ENCODE measurements around the gene ACSM5.
"Not testable (repeated sequence)": the region's sequence is repeated elsewhere in the genome, so short reads cannot be mapped to it uniquely, and the experiment has no call there.

The ACSM5 gene

DNA sequence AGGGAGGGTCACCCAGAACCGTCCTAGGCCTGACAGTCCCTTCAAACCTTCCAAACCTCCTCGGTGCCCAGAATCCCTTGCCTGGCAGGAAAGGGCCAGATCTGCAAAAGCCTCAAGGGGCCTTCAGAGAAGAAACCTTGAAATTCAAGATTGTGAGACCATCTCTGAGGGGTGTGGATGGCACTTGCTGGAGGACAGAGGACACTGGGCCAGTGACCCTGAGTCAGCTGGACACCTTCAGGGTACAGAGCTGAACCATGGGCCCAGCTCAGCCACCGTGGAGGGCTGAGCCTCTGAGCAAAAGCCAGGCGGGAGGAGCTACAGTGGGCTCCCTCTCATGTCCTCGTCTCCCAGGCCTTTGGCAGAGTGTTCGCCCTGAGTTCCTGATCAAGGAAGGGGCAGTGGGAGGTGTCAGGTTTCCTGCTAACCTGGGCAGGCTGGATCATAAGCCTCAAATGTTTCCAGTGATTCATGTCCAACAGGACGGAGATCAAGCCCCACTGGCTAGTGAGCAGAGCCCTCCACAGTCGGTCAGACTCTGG lies 7.8 kb upstream of the ACSM5 start:
- H3K9ac ChIP-seq (ENCODE audit: low read depth, low read length) = no peak overlapping the region
- no peaks in the 10 kb centered on the region for H3K9me3 ChIP-seq (ENCODE audit: control insufficient read depth, insufficient read depth, low read length)
- no peaks in the 10 kb centered on the region for H3K4me1 ChIP-seq (ENCODE audit: control insufficient read depth, insufficient read depth, low read length)
- no peak overlapping the region for H3K4me3 ChIP-seq (ENCODE audit: low read depth, low read length)
- H3K36me3 ChIP-seq (ENCODE audit: control insufficient read depth, insufficient read depth, low read length) = no peaks in the 10 kb centered on the region
- H3K27me3 ChIP-seq (ENCODE audit: control insufficient read depth, insufficient read depth, low read length) = no peaks in the 10 kb centered on the region

DNA sequence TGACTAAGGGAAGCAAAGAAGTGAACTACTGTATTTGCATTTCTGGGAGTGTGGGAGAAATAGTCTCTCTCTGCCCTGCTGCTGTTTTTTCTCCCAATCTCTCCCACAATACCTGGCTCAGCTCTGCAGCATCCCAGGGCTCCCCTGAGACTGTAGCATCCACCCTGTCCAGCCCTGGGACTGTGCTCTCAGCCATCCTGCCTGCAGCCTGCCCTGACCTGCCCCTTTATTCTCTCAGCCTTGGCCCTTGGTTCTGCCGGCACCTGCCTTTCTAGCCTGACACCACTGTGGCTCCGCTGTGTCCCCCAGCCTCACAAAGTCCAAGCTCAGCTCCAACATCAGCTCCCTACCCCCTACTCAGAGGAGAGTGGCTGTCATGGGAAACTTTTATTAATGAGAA lies 6.7 kb upstream of the ACSM5 start:
- Histone ChIP-seq H3K9me3 (ENCODE audit: control insufficient read depth, insufficient read depth, low read length) (no peaks in the 10 kb centered on the region), H3K27me3 (ENCODE audit: control insufficient read depth, insufficient read depth, low read length) (no peaks in the 10 kb centered on the region), H3K36me3 (ENCODE audit: control insufficient read depth, insufficient read depth, low read length) (no peaks in the 10 kb centered on the region), H3K4me1 (ENCODE audit: control insufficient read depth, insufficient read depth, low read length) (no peaks in the 10 kb centered on the region), H3K4me3 (ENCODE audit: low read depth, low read length) (no peak overlapping the region), H3K9ac (ENCODE audit: low read depth, low read length) (no peak overlapping the region)

DNA sequence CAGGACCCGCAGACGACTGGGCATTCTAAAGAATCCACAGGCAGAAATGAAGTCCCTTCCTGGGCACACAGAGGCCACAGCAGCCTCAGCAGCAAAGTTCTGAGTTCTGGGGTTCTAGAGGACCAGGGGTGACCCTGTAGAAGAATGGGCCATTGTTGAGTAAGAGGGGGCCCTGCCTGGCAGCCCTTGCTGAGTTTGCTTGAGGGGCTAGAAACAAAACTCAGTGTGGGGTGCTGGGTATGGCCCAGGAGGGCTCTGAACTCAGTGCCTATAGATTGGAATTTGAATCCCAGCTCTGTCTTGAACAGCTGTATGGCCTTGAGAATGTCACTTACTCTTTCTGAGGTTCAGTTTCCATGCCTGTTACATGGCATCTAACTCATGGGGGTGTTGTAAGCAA lies 4.7 kb upstream of the ACSM5 start, which contains the start of gene PDILT:
Gene PDILT (minus strand): TSS at position 101 of the 400 bp plus-strand sequence. CDS start 5,437 bp downstream, outside the sequence.
- no peak within 1 kb of the TSS for H3K4me3 ChIP-seq (ENCODE audit: low read depth, low read length)
- H3K4me1 ChIP-seq (ENCODE audit: control insufficient read depth, insufficient read depth, low read length) = no peaks in the 10 kb centered on the region
- no peaks in the 10 kb centered on the region for H3K27me3 ChIP-seq (ENCODE audit: control insufficient read depth, insufficient read depth, low read length)
- H3K9ac ChIP-seq (ENCODE audit: low read depth, low read length) = no peak within 1 kb of the TSS
- no peaks in the 10 kb centered on the region for H3K36me3 ChIP-seq (ENCODE audit: control insufficient read depth, insufficient read depth, low read length)
- no peaks in the 10 kb centered on the region for H3K9me3 ChIP-seq (ENCODE audit: control insufficient read depth, insufficient read depth, low read length)

DNA sequence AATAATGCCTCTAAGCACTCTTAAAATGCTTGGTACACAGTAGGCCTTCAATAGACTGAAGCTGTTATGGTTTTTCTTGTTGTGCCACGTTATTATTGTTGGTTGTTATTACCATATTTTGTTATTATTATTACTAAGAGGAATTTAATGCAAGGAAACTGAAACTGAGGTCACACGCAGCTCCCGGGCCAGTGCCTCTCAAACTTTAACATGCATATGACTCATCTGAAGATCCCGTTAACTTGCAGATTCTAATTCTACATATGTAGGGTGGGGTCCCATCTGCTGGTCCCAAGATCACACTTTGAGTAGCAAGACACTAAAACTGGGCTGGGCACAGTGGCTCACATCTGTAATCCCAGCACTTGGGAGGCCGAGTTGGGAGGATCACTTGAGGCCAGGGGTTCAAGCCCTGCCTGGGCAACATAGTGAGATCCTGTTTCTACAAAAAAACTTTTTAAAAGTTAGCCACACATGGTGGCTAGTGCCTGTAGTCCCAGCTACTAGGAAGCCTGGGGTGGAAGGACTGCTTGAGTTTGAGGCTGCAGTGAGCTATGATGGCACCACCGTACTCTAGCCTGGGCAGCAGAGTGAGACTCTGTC lies 888 bp downstream of the ACSM5 start:
- no peaks in the 10 kb centered on the region for H3K27me3 ChIP-seq (ENCODE audit: control insufficient read depth, insufficient read depth, low read length)
- no peaks in the 10 kb centered on the region for H3K9me3 ChIP-seq (ENCODE audit: control insufficient read depth, insufficient read depth, low read length)
- no peak overlapping the region for H3K4me3 ChIP-seq (ENCODE audit: low read depth, low read length)
- no peaks in the 10 kb centered on the region for H3K36me3 ChIP-seq (ENCODE audit: control insufficient read depth, insufficient read depth, low read length)
- H3K9ac ChIP-seq (ENCODE audit: low read depth, low read length) = no peak overlapping the region
- H3K4me1 ChIP-seq (ENCODE audit: control insufficient read depth, insufficient read depth, low read length) = no peaks in the 10 kb centered on the region

GRCh38 chr16:20411055-20411454 lies 1.7 kb downstream of the ACSM5 start:
- Histone ChIP-seq H3K36me3 (ENCODE audit: control insufficient read depth, insufficient read depth, low read length) (no peaks in the 10 kb centered on the region), H3K4me1 (ENCODE audit: control insufficient read depth, insufficient read depth, low read length) (no peaks in the 10 kb centered on the region), H3K27me3 (ENCODE audit: control insufficient read depth, insufficient read depth, low read length) (no peaks in the 10 kb centered on the region)

GRCh38 chr16:20415541-20415940 lies 6.2 kb downstream of the ACSM5 start:
- Histone ChIP-seq H3K27me3 (ENCODE audit: control insufficient read depth, insufficient read depth, low read length) (no peaks in the 10 kb centered on the region), H3K4me3 (ENCODE audit: low read depth, low read length) (no peak overlapping the region), H3K9ac (ENCODE audit: low read depth, low read length) (no peak overlapping the region), H3K36me3 (ENCODE audit: control insufficient read depth, insufficient read depth, low read length) (no peaks in the 10 kb centered on the region), H3K9me3 (ENCODE audit: control insufficient read depth, insufficient read depth, low read length) (no peaks in the 10 kb centered on the region), H3K4me1 (ENCODE audit: control insufficient read depth, insufficient read depth, low read length) (no peaks in the 10 kb centered on the region)

More at GRCh38 chr16:20411055-20411454, 1.7 kb downstream of the ACSM5 start:
- no peak overlapping the region for H3K9ac ChIP-seq (ENCODE audit: low read depth, low read length)
- no peak overlapping the region for H3K4me3 ChIP-seq (ENCODE audit: low read depth, low read length)
- H3K9me3 ChIP-seq (ENCODE audit: control insufficient read depth, insufficient read depth, low read length) = no peaks in the 10 kb centered on the region

GRCh38 chr16:20419093-20419492 lies 9.8 kb downstream of the ACSM5 start:
- not testable (repeated sequence) for H3K36me3 ChIP-seq (ENCODE audit: control insufficient read depth, insufficient read depth, low read length); H3K4me1 ChIP-seq (ENCODE audit: control insufficient read depth, insufficient read depth, low read length); H3K9me3 ChIP-seq (ENCODE audit: control insufficient read depth, insufficient read depth, low read length); H3K27me3 ChIP-seq (ENCODE audit: control insufficient read depth, insufficient read depth, low read length); H3K9ac ChIP-seq (ENCODE audit: low read depth, low read length); H3K4me3 ChIP-seq (ENCODE audit: low read depth, low read length)

DNA sequence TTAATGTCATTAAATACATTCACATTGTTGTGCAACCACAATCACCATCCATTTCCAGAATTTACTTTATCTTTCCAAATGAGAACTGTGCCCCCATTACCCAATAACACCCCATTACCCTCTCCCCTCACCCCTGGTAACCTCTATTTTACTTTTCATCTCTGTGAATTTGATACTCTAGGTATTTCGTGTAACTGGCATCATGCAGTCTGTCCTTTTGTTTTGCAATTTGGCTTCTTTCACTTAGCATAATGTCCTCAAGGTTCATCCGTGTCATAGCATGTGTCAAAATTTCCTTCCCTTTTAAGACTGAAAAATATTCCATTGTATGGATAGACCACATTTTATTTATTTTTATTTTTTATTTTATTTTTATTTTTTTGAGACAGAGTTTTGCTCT lies 12.4 kb downstream of the ACSM5 start:
- not testable (repeated sequence) for H3K4me3 ChIP-seq (ENCODE audit: low read depth, low read length); H3K27me3 ChIP-seq (ENCODE audit: control insufficient read depth, insufficient read depth, low read length); H3K9me3 ChIP-seq (ENCODE audit: control insufficient read depth, insufficient read depth, low read length); H3K9ac ChIP-seq (ENCODE audit: low read depth, low read length); H3K4me1 ChIP-seq (ENCODE audit: control insufficient read depth, insufficient read depth, low read length); H3K36me3 ChIP-seq (ENCODE audit: control insufficient read depth, insufficient read depth, low read length)

GRCh38 chr16:20423772-20424128 lies 14.4 kb downstream of the ACSM5 start:
- not testable (repeated sequence) for H3K9ac ChIP-seq (ENCODE audit: low read depth, low read length); H3K36me3 ChIP-seq (ENCODE audit: control insufficient read depth, insufficient read depth, low read length); H3K4me1 ChIP-seq (ENCODE audit: control insufficient read depth, insufficient read depth, low read length); H3K4me3 ChIP-seq (ENCODE audit: low read depth, low read length); H3K9me3 ChIP-seq (ENCODE audit: control insufficient read depth, insufficient read depth, low read length); H3K27me3 ChIP-seq (ENCODE audit: control insufficient read depth, insufficient read depth, low read length)

GRCh38 chr16:20424129-20424866 lies 15.0 kb downstream of the ACSM5 start:
- Histone ChIP-seq H3K9me3 (ENCODE audit: control insufficient read depth, insufficient read depth, low read length) (no peaks in the 10 kb centered on the region), H3K27me3 (ENCODE audit: control insufficient read depth, insufficient read depth, low read length) (no peaks in the 10 kb centered on the region), H3K9ac (ENCODE audit: low read depth, low read length) (no peak overlapping the region), H3K4me1 (ENCODE audit: control insufficient read depth, insufficient read depth, low read length) (no peaks in the 10 kb centered on the region), H3K36me3 (ENCODE audit: control insufficient read depth, insufficient read depth, low read length) (no peaks in the 10 kb centered on the region), H3K4me3 (ENCODE audit: low read depth, low read length) (no peak overlapping the region)

DNA sequence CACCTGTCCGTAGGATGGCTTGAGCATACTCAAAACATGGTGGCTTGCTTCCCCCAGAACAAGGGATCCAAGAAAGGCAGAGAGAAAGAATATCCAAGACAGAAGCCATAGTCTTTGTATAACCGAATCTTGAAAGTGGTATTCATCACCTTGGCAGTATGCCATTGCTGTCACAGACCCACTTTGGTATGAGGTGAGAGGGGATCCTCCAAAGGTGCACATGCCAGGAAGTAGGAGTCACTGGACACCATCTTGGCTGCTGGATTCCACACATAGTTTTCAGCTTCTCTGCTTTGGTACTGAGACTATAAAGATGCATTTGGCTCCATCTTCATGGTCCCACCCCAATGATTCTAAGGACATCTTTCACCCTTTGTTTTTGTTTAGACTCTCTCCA lies 18.1 kb downstream of the ACSM5 start:
- not testable (repeated sequence) for H3K9me3 ChIP-seq (ENCODE audit: control insufficient read depth, insufficient read depth, low read length); H3K27me3 ChIP-seq (ENCODE audit: control insufficient read depth, insufficient read depth, low read length); H3K4me3 ChIP-seq (ENCODE audit: low read depth, low read length); H3K36me3 ChIP-seq (ENCODE audit: control insufficient read depth, insufficient read depth, low read length); H3K9ac ChIP-seq (ENCODE audit: low read depth, low read length); H3K4me1 ChIP-seq (ENCODE audit: control insufficient read depth, insufficient read depth, low read length)

DNA sequence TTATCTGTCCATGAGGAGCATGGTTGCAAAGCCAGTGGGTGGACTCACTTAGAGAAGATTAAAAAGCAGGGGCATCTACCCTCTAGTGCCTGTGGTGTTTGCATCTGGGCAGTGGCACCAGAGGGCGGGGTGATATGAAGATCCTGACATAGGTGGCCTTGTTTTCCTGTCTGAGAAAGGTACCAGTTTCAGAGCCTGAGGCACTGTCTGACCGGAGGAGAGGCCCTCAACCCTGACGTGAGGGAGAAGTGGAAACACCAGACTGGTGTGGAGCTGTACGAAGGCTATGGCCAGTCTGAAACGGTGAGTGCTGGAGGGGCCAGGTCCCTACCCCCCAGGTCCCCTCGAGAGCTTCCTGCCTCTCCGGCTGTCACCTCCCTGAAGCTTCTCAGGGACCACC lies 20.2 kb downstream of the ACSM5 start:
- not testable (repeated sequence) for H3K4me1 ChIP-seq (ENCODE audit: control insufficient read depth, insufficient read depth, low read length)

More for the DNA sequence above, 20.2 kb downstream of the ACSM5 start:
- H3K9ac ChIP-seq (ENCODE audit: low read depth, low read length); H3K9me3 ChIP-seq (ENCODE audit: control insufficient read depth, insufficient read depth, low read length); H3K27me3 ChIP-seq (ENCODE audit: control insufficient read depth, insufficient read depth, low read length); H3K4me3 ChIP-seq (ENCODE audit: low read depth, low read length); H3K36me3 ChIP-seq (ENCODE audit: control insufficient read depth, insufficient read depth, low read length): not testable (repeated sequence)
